NCI-H128 (cell line): ENCODE data around the gene TRUB1.
"Not testable (repeated sequence)": the region's sequence is repeated elsewhere in the genome, so short reads cannot be mapped to it uniquely, and the experiment has no call there.

ENCODE experiments used
- DNase-seq: peaks from one replicate; lab custom pipeline; 2025; ENCODE audit not compliant: unreplicated experiment; lab: John Stamatoyannopoulos, UW

The TRUB1 gene

DNA sequence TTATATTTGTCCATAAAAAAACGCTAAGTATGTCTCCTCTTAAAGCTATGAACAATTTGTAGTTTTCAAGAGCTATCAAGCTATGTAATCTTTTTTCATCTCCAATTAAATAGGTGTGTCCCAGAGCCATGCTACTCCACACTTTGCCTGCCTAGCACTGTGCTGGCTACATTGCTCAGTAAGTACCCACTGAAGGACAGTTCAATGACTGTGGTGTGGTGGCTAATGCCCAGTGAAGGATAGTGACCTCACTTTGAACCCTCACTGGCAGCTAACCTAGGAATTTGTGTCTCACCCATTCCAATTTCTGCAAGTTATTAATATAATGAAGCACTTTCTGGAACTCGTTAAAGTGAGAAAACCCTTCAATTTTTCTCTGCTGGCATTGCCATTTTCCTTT lies 14.4 kb upstream of the TRUB1 start:
- DNase-seq: no peak

DNA sequence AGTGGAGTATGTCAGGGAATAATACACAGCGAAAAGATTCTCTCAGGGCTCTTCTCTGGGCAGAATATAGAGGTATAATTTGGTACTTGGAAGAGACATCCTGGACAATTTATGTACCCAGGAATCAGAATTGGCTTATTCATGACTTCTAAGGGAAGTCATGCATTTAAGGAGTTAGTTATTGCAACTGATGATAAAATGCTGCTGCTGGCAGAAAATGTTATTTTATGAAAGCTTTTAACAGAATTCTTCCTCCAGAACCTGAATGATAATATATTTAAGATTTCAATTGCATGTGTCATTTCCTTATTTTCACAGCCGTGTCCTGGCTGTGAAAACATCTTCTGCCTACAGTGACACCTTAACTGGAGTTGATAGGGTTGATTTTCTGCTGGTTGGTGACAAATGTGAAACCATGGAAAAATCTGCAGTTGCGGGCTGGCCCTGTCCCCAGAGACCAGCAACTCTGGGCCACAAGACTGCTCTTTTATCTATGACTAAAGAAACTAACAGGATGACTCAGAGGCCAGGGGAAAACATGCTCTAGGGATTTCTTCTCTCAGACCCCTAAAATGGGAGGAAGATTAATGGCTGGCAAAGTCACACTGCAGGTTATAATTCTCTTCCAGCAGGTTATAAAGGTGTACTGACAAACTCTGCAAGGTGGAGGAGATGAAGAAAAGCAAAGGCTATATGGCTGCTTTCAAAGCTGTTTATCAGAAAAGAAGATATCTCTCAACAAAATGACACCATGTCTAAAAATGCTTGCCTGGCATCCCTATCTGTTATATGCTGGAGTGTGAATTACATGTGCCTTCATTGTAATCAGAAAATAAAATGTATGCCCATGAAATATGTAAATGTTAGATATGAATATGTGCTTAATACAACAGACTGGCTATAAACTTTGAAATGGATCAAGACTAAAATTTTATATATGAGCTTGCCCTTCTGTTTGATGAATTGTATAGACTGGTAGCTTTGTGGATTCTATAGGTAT lies 12.1 kb upstream of the TRUB1 start:
- no peak for DNase-seq

DNA sequence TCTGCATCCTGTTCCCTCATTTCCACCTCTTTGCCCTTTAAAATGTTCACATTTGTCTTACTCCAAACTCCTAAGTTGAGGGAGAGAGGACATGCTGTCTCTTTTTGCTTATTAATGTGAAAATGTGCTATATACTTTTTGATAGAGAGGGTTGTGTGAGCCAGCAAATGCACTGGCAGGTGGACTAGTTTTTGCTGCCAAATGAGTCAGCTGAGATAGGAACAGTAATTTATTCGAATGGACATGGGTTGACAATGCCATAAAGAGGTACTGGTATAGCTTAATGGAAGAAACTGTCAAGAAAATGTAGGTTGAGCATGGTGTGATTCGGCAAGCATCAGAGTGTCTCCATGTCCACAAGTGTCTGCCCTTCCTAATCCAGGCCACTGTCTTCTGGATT lies 9.2 kb upstream of the TRUB1 start:
- no peak for DNase-seq

DNA sequence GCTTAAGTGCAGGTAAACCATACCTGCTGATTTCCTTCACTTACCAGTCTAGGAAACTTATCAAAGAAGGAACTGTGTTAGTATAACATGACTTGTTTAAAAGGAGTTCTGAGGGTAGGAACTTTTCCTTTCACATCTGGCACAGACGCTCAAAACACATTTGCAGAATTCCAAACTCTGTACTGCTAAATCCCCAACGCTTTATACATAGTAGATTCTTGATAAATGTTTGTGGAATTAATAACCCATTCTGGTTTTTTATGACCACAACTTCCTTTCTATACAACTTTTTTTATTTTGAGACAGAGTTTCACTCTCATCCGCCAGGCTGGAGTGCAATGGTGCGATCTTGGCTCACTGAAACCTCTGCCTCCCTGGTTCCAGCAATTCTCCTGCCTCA lies 7.7 kb upstream of the TRUB1 start:
- no peak for DNase-seq

DNA sequence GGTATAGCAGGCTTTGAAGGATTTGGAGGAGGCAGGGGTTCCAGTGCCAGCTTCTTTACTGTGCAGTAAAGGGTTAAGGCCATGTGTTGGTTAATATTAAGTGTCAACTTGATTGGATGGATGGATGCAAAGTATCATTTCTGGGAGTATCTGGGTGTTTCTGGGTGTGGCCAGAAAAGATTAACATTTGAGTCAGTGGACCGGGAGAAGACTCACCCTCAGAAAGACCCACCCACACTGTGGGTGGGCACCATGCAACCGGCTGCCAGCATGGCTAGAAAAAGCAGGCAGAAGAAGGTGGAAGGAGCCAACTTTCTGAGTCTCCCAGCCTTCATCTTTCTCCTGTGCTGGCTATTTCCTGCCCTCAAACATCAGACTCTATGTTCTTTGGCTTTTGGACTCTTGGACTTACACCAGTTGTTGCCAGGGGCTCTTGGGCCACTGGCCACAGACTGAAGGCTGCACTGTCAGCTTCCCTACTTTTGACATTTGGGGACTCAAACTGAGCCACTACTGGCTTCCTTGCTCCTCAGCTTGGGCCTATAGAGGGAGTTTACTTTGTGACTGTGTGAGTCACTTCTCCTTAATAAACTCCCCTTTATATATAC lies 6.8 kb upstream of the TRUB1 start:
- no peak for DNase-seq

DNA sequence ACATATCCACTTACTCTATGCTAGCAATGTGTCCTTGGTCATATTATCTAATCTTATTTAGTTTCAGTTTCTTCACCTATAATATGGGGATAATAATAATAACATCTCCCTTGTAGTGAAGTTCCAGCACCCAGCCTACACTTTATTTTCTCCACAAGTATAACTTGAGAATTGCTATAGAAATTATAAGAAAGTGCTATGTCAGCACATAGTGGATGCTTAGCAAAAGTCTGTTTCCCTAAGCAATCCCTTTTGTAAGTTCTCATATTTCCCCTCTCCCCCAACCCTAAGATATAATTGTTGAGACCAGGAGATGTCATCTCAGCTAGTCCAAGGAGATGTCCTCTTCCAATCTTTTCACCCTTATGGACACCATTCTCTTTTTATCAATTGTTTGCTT lies 5.8 kb upstream of the TRUB1 start:
- no peak for DNase-seq

DNA sequence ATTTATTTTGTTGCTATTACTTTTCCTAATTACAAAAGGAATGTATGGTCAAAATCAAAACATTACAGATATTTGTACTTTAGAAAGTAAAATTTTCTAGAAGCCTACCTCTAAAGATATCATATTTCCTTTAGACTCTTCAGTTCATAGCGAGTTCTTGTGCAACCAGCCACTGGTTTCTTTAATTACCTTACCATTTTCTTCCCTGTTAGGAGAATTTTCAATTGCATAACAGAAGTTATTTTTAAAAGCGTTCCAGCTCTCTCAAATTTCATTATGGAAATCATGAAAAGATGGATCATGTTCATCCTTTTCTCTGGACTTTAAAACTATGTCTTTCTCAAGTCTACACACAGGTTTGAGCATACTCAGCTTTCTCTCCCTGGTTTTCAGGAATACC lies 5.0 kb upstream of the TRUB1 start:
- no peak for DNase-seq

DNA sequence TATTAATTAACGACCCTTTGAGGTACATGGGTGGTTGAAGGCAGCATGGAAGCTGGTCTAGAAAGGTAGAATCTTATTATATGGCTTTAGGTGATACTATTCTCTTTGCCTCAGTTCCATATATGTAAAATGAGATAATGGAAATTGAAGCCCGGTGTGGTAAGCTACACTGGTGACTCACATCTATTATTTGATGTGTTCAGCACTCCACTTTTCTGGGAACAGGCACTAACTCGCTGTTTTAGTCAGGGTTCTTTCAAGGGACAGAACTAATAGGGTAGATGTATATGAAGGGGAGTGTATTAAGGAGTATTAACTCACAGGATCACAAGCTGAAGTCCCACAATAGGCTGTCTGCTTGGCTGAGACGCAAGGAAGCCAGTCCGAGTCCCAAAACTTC lies 4.4 kb upstream of the TRUB1 start:
- no peak for DNase-seq

DNA sequence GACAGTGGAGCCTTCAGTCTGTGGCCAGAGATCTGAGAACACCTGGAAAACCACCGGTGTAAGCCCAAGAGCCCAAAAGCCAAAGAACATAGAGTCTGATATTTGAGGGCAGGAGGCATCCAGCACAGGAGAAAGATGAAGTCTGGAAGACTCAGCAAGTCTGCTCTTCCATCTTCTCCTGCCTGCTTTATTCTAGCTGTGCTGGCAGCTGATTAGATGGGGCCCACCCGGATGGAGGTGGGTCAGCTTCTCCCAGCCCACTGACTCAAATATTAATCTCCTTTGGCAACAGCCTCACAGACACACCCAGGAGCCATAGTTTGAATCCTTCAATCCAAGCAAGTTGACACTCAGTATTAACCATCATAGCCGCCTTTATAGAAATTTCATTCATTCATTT lies 4.0 kb upstream of the TRUB1 start:
- not testable (repeated sequence) for DNase-seq

DNA sequence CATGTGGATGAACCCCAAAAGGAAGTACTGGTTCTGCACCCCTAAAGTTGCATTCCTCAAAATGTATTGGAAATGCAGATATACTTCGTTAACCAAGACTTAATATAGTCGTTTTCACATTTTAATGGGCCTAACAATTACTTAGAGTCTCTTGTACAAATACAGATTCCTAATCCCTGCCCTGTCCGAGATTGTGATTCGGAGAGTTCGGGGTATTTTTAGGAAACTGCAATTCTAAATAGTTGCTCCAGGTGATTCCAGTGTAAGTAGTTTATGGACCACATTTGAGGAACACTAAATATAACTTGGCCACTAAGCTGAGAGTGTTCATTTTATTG lies 830 bp downstream of the TRUB1 start:
- no peak for DNase-seq

DNA sequence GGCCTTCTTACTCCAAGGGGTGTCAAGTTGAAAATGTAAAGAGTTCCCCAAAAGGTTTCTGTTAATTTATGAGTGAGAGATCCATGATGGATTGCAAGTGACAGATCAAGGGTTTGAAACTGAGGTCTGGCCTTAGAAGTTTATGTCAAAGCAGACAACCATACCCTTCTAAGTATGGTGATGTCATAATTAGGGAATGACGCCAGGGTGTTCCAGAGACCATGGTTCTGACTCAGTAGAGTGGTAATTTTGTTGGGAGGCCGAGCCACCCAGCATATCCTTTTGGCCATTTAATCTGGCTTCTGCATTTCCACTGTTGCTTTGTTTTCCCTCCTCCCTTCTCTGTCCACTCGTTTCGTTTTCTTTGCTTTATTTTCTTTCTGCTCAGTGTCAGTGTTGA lies 2.7 kb downstream of the TRUB1 start:
- DNase-seq: no peak

DNA sequence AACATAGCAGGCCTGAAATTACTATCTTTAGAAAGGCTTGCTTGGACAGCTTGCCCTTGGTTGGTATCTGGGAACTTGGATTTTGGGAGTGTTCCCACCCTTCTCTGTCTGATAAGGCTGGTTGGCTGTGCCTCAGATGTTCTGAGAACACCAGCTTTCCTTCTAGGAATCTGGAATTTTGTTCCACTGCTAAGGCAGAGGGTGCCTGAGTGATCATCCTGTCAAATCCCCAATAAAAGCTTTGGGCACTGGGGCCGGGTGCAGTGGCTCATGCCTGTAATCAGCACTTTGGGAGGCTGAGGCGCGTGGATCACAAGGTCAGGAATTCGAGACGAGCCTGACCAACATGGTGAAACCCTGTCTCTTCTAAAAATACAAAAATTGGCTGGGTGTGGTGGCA lies 5.0 kb downstream of the TRUB1 start:
- DNase-seq: no peak

DNA sequence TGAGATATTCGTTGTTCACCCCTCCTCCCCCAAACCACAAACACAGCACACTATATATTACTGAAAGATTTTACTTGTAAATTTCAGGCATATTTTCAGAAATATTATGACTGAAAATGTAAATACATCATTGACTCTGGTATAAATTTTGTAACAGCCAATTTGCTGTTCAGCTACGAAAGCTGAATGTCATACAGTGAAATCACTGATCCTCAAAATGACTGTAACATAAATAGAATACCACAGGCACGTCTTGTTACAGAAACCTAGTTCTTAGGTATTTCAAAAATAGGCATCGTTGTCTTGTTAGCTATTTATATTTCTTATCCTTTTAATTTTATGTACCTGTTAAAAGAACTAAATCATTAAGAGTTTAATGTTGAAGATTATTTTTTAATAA lies 15.1 kb downstream of the TRUB1 start:
- DNase-seq: no peak

DNA sequence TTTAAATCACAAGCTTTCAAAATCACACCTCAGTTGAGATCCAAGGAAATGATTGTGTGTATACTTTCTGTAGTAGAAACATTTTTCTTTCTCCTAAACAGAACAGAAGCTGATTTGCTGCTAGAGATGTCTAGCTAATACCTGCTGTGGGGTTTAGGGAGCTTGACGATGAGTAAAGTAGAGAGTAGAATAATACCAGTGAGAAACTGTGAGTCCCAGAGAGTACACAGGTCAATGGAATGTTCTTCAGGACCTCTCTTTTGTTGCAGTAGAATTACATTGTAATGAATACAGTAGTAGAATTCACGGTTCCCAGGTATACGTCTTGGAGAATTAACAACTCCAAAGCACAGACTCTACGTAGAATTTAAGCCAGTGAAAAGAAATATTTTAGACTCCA lies 18.0 kb downstream of the TRUB1 start:
- no peak for DNase-seq

DNA sequence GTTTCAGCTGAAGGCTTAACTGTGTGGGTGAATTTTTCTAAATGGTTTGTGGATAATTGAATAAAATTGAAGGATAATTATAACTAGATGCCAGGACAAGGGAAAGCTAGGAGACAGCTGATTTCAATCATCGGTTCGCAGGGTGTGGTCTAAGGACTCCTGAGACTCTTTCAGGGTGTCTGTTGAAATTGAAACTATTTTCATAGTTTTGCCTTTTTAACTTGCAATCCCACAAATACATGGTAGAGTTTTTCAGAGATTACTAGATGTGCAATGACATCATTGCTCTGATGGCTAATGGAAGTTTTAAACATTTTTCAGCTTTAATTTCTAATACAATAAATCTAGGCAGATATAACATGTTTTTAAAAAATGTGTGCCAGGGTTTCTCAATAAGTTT lies 18.5 kb downstream of the TRUB1 start:
- no peak for DNase-seq

DNA sequence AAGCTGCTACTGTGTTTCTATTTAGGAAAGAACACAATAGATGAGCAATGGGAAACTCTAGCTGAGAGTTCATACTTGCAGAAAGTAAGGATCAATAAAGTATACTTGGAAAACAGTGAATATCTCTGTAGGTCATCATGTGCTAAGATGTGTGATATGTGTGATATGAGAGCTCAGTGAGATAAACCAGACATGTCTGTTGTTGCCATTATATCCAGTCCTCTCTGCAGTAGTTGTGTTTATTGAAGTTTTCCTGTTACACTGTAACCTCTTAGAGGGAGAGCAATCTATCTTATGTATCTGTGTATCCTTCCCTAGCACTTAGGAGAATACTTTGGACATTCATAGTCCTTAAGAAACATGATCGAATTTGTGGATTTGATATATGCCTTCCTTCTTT lies 19.1 kb downstream of the TRUB1 start:
- no peak for DNase-seq

DNA sequence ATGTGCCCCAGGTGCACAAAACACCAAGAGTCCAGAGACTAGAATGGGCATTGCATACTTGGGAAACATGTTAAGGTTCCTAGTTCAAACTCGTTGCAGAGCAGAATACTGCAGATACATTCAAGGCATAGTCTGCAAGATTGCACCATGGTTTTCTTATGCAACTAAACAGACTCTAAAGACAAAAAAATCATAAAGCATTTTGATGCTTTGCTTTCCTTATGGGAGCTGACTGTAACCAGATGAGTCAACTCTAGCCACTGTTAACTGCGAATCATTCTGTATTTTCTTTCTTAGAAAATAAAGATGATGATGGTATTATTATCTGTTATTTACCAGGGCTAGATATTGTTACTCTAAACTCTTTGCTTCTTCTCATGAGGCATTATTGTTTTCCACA lies 19.7 kb downstream of the TRUB1 start:
- DNase-seq: no peak

DNA sequence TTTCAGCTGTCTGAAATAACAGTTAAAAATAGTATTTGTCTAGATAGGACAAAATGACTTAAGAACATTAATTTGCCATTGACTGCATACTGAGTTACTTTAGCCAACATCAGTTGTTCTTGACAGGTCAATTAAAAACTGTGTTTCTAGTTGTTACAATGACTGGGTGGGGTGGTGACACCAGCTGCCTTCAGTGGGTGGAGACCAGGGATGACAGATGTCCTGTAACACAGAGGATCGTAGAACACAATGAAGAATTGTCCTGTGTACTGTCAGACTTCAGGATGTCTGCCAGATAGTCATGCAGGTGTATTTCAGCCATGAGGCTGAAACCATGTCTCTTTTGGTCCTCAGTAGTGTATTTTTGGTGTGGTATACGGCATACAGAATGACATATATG lies 24.4 kb downstream of the TRUB1 start:
- DNase-seq: no peak

DNA sequence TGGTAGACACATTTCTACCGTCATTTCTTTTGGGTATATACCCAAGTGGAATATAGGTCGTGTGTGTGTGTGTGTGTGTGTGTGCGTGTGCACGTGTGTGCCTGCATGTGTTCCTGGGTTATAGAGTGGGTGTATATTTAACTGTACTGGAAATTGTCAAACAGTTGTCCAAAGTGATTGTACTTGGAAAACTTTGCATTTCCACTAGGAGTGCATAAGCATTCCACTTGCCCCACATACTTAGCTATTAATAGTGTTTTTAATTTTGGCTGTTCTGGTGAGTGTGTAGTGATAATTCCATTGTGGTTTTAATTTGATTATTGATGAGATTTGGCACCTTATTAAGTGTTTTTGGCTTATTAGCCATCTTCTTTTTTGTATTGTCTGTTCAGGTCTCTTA lies 25.9 kb downstream of the TRUB1 start:
- DNase-seq: no peak

DNA sequence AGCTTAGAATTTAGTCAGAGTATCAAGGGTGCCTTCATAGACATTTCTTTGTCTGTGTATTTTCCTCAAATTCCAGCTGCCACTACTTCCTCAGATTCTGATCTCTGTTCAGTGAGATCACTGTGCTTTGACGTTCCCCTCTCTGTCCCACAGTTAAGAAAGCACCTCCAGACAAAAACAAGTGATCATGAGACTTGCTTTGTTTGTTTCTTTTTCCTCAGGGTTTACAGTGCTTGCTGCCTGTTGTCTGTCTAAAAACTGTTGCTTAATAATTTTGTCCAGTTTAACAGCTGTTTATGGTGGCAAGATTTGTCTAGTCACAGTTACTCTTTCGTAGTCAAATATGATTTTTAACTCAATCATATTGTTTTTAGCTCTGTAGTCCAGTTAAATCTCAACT lies 29.1 kb downstream of the TRUB1 start:
- DNase-seq: no peak

DNA sequence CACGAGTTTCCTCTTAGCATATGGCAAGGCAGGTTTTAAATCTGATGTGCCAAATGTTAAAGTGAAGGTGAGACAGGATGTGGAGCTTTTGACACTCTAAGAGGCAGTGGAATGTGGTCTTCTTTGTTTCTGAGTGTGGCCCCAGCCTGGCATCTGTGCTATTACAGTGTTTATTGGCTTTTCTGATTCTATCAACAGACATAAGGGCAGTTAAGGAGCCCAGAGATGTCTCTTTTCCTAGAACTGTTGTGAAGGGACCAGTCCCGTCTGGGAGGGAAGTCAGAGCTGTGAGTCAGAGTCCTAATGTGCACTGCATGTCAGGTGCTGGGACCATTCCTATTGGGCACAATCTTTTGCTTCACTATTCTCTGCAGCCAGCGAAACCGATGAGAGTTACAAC lies 32.5 kb downstream of the TRUB1 start:
- no peak for DNase-seq

DNA sequence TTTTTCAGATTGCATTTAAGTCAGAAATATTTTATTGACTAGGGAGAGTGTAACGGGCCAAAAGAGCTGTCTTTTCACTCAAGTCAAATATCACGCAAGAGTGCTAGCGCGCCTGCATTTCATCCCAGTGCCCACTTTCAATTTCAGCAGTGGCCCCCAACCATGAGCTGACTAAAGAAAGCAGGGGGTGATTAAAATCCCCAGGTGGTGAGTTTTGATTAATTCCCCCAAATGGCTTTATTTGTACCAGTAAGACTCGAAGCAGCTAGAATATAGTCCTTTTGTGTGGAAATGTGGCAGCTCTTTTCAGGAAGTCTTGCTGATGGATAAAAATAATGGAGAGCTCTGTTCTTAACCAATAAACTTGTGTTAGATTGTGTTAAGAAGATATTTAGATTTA lies 35.3 kb downstream of the TRUB1 start:
- no peak for DNase-seq

DNA sequence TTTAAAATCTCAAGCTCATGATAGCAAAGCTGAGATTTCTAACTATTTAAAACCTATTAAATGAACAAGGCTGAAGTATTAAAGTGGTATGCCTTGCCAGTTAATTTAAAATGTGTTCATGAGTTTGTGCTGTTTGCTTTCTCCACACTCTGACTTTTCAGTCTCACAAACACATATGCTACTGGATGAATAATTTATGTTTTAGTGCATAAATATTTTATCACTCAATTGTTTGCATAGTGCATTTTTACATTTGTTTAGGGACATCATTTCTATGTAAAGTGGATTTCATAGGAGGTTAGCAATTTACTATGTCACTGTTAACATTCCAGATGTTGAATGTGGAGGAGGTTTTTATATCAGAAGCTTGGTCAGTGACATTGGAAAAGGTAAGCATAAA lies 36.0 kb downstream of the TRUB1 start:
- no peak for DNase-seq
